IPS-NIHi11 (cell line): Measurements from ENCODE around the gene SEZ6L2.
"Not testable (repeated sequence)": the region's sequence is repeated elsewhere in the genome, so short reads cannot be mapped to it uniquely, and the experiment has no call there.

Experiments used
- DNase-seq: peaks from one replicate; pipeline ENCODE4 v3.0.0; 2012; ENCODE audit warnings: mixed read lengths, low spot score

Gene SEZ6L2

GRCh38 chr16:29909851-29910250, 10.5 kb upstream of the SEZ6L2 start:
- DNase-seq: not testable (repeated sequence)

- DNase-seq: no peak
These were observed 10.0 kb upstream of the SEZ6L2 start for GRCh38 chr16:29909391-29909790.

GRCh38 chr16:29908719-29909220, 9.4 kb upstream of the SEZ6L2 start:
- no peak for DNase-seq

GRCh38 chr16:29907973-29908372, 8.6 kb upstream of the SEZ6L2 start:
- DNase-seq: no peak

- no peak for DNase-seq
These were observed 7.3 kb upstream of the SEZ6L2 start for GRCh38 chr16:29906520-29907244.

GRCh38 chr16:29905668-29906067, 6.3 kb upstream of the SEZ6L2 start:
- no peak for DNase-seq

- no peak for DNase-seq
These were observed 5.6 kb upstream of the SEZ6L2 start for GRCh38 chr16:29904947-29905346.

- no peak for DNase-seq
These were observed 4.2 kb upstream of the SEZ6L2 start for GRCh38 chr16:29903590-29903989.

GRCh38 chr16:29901607-29901945, 2.2 kb upstream of the SEZ6L2 start:
- no peak for DNase-seq

- peak; percentile 33 for DNase-seq
These were observed 1.7 kb upstream of the SEZ6L2 start for GRCh38 chr16:29900888-29901606.

- peak; percentile 91 for DNase-seq
These were observed 945 bp upstream of the SEZ6L2 start, which contains the start of gene ASPHD1 for GRCh38 chr16:29900102-29900887. ASPHD1 (plus strand) TSS chr16:29900488; CDS start chr16:29900972, 484 bp downstream.

GRCh38 chr16:29898804-29899515, 390 bp downstream of the SEZ6L2 start:
- peak; percentile 86 for DNase-seq

GRCh38 chr16:29898135-29898803, 1.1 kb downstream of the SEZ6L2 start:
- peak; percentile 46 for DNase-seq

GRCh38 chr16:29897333-29897732, 2.0 kb downstream of the SEZ6L2 start:
- DNase-seq: no peak

- DNase-seq: peak; percentile 2
These were observed 2.5 kb downstream of the SEZ6L2 start for GRCh38 chr16:29896841-29897240.

- DNase-seq: no peak
These were observed 5.0 kb downstream of the SEZ6L2 start for GRCh38 chr16:29894352-29894751.

- DNase-seq: no peak
These were observed 5.8 kb downstream of the SEZ6L2 start for GRCh38 chr16:29893553-29893952.

- DNase-seq: no peak
These were observed 6.9 kb downstream of the SEZ6L2 start for GRCh38 chr16:29892458-29892813.

GRCh38 chr16:29891525-29892457, 7.6 kb downstream of the SEZ6L2 start:
- DNase-seq: no peak

GRCh38 chr16:29889372-29889771, 10.0 kb downstream of the SEZ6L2 start:
- not testable (repeated sequence) for DNase-seq
